HepG2 (cell line): ENCODE measurements around the gene JAG1. TPM values are rescaled to one million over a fixed set of nuclear protein-coding genes. Genes with fewer than 3 reads are reported as not detected.
"Not testable (repeated sequence)": the region's sequence is repeated elsewhere in the genome, so short reads cannot be mapped to it uniquely, and the experiment has no call there.

Source experiments
- ASH2L ChIP-seq: fragments of 300-600, 200-600 bp; sonication (generic); IDR thresholded peaks from 2 replicates; pipeline ENCODE4 v1.7.0; 2017; ENCODE audit warnings: low read depth, mild to moderate bottlenecking, moderate library complexity, mixed read lengths, low read length; ENCODE audit not compliant: insufficient read length
- EP300 ChIP-seq, 3 experiments: sonication (generic) in 1 of 3; formaldehyde crosslinking in 1 of 3; IDR thresholded peaks; 2 replicates each; pipeline versions ENCODE4 v1.5.1 to v1.6.1; 2011 to 2020; ENCODE audit warnings: low read depth in 2 of 3, low read length in 2 of 3, borderline replicate concordance in 1 of 3, improper control_type of control experiment in 1 of 3, mild to moderate bottlenecking in 1 of 3, missing genetic modification reagents in 1 of 3, moderate library complexity in 1 of 3
- FOXP4 ChIP-seq: sonication (generic); formaldehyde crosslinking; IDR thresholded peaks from 2 replicates; pipeline ENCODE4 v1.4.0; 2020; ENCODE audit warnings: missing genetic modification reagents
- HDAC2 ChIP-seq: sonication (generic); formaldehyde crosslinking; IDR thresholded peaks from 2 replicates; pipeline ENCODE4 v1.4.0; 2020; ENCODE audit warnings: missing genetic modification reagents
- KLF13 ChIP-seq: sonication (generic); formaldehyde crosslinking; IDR thresholded peaks from 2 replicates; pipeline ENCODE4 v1.4.0; 2020; ENCODE audit warnings: mild to moderate bottlenecking, missing genetic modification reagents
- MIER3 ChIP-seq: IDR thresholded peaks from 2 replicates; pipeline ENCODE4 v1.6.1; 2016; ENCODE audit warnings: missing compliant biosample characterization, borderline replicate concordance
- NR2F1 ChIP-seq, 2 experiments: fragments of 450-650 bp in 1 of 2; formaldehyde crosslinking in 1 of 2; IDR thresholded peaks; 2 replicates each; pipeline versions ENCODE4 v1.5.0 to v1.6.1; 2016 to 2020; ENCODE audit warnings: mild to moderate bottlenecking in 1 of 2, missing compliant biosample characterization in 1 of 2, missing genetic modification reagents in 1 of 2, moderate library complexity in 1 of 2
- RXRA ChIP-seq: sonication (generic); formaldehyde crosslinking; IDR thresholded peaks from 2 replicates; pipeline ENCODE4 v1.5.1; 2020; ENCODE audit warnings: missing genetic modification reagents
- SMAD1 ChIP-seq: sonication (generic); formaldehyde crosslinking; IDR thresholded peaks from 2 replicates; pipeline ENCODE4 v1.4.0; 2020; ENCODE audit warnings: missing genetic modification reagents, low read depth, mild to moderate bottlenecking, borderline replicate concordance
- UBTF ChIP-seq: sonication (generic); formaldehyde crosslinking; IDR thresholded peaks from 2 replicates; pipeline ENCODE4 v1.4.0; 2020; ENCODE audit warnings: mild to moderate bottlenecking, missing genetic modification reagents
- ZFYVE20 ChIP-seq: sonication (generic); formaldehyde crosslinking; IDR thresholded peaks from 2 replicates; pipeline ENCODE4 v1.8.0; 2023; ENCODE audit warnings: low read depth, mild to moderate bottlenecking, moderate library complexity, missing genetic modification reagents, borderline replicate concordance
- ZMYM2 ChIP-seq: sonication (generic); formaldehyde crosslinking; IDR thresholded peaks from 2 replicates; pipeline ENCODE4 v1.8.0; 2022; ENCODE audit warnings: mild to moderate bottlenecking, missing genetic modification reagents
- ZNF264 ChIP-seq: sonication (generic); formaldehyde crosslinking; IDR thresholded peaks from 2 replicates; pipeline ENCODE4 v1.4.0; 2020; ENCODE audit warnings: missing genetic modification reagents
- ZNF362 ChIP-seq: sonication (generic); formaldehyde crosslinking; IDR thresholded peaks from 2 replicates; pipeline ENCODE4 v1.4.0; 2020; ENCODE audit warnings: missing genetic modification reagents, mild to moderate bottlenecking, borderline replicate concordance
- ZNF574 ChIP-seq: sonication (generic); formaldehyde crosslinking; IDR thresholded peaks from 2 replicates; pipeline ENCODE4 v1.4.0; 2020; ENCODE audit warnings: missing genetic modification reagents
- ZNF770 ChIP-seq: sonication (generic); formaldehyde crosslinking; IDR thresholded peaks from 2 replicates; pipeline ENCODE4 v1.5.0; 2020; ENCODE audit warnings: mild to moderate bottlenecking, missing genetic modification reagents
- polyA plus RNA-seq, 8 experiments: library from polyadenylated mRNA; depleted of rRNA in 3 of 8; stranded (reverse) in 7 of 8; unstranded in 1 of 8; fragments of >200 nt; fragmentation: Illumina TruSeq in 4 of 8; extraction: Trizol in 4 of 8; gene quantifications; 2 replicates each; pipeline versions ENCODE4 v1.2.1 to v1.2.3, GENCODE V29; 2011 to 2016; ENCODE audit warnings: low read depth in 4 of 8, missing spikeins in 1 of 8, mixed read lengths in 1 of 8; ENCODE audit not compliant: insufficient read depth in 1 of 8
- total RNA-seq, 5 experiments: library from RNA; depleted of rRNA; stranded (reverse); fragments of >200 nt; fragmentation: Illumina TruSeq; extraction: Trizol; gene quantifications; 2 replicates each; pipeline ENCODE4 v1.2.3, GENCODE V29; 2016; ENCODE audit warnings: low read depth in 1 of 5

JAG1 gene
- total and polyA plus RNA-seq, 2 of the 13 experiments (the other 11 are each of a cell fraction or from before 2014, with no cell fraction given), result 47.1 to 56.3 TPM

- peak; percentile 7; the same call in 1 of the 2 replicates for TF ChIP-seq ZNF574 (CRISPR knock-in tag)
- TF ChIP-seq EP300 (IDR thresholded peaks at IDR 0.05; ENCODE audit: low read depth in 2 of 2, low read length in 2 of 2), result peak in 1 of 2 experiments; percentile 55; a peak in 2 of 4 replicates
- not testable (repeated sequence) for TF ChIP-seq EP300 (CRISPR knock-in tag; IDR thresholded peaks at IDR 0.05; ENCODE audit: borderline replicate concordance)
- 0 out of 2 replicates have a peak, but pooled peaks have one; percentile 44 for TF ChIP-seq ZFYVE20
- TF ChIP-seq NR2F1 (CRISPR knock-in tag; IDR thresholded peaks at IDR 0.05), result peak; percentile 85 to 87
- TF ChIP-seq ZNF770 (CRISPR knock-in tag), result peak; percentile 73
- TF ChIP-seq ZMYM2 (CRISPR knock-in tag), result peak; percentile 86; the same call in 1 of the 2 replicates
- TF ChIP-seq FOXP4 (CRISPR knock-in tag), result 0 out of 2 replicates have a peak, but pooled peaks have one; percentile 22
- TF ChIP-seq SMAD1 (CRISPR knock-in tag), result 0 out of 2 replicates have a peak, but pooled peaks have one; percentile 52
- peak; percentile 97 for TF ChIP-seq ZNF264
- TF ChIP-seq RXRA (CRISPR knock-in tag), result peak; percentile 25; the same call in 1 of the 2 replicates
- 0 out of 2 replicates have a peak, but pooled peaks have one; percentile 45 for TF ChIP-seq KLF13 (CRISPR knock-in tag)
- TF ChIP-seq UBTF (CRISPR knock-in tag), result peak; percentile 31; the same call in 1 of the 2 replicates
- TF ChIP-seq HDAC2, result peak; percentile 36; the same call in 1 of the 2 replicates
- peak; percentile 74; the same call in 1 of the 2 replicates for TF ChIP-seq MIER3 (CRISPR knock-in tag)
- peak; percentile 91 for TF ChIP-seq ZNF362
- TF ChIP-seq ASH2L, result peak; percentile 28
Measured at GRCh38 chr20:10617549-10618133, 56.2 kb downstream of the JAG1 start (continued).
